Inferior parietal cortex (tissue), 1 donor: ENCODE data around the gene TSACC.
A peak's percentile ranks its signal among the peaks of the same experiment; 100 is the strongest.
"Not testable (repeated sequence)": the region's sequence is repeated elsewhere in the genome, so short reads cannot be mapped to it uniquely, and the experiment has no call there.

Experiments
- DNase-seq: peaks from one replicate; pipeline ENCODE4 v3.0.0-alpha.2; 2016; ENCODE audit errors: extremely low spot score

The TSACC gene

GRCh38 chr1:156346035-156346434 is 7.7 kb downstream of the TSACC start:
- DNase-seq, result not testable (repeated sequence)

DNA sequence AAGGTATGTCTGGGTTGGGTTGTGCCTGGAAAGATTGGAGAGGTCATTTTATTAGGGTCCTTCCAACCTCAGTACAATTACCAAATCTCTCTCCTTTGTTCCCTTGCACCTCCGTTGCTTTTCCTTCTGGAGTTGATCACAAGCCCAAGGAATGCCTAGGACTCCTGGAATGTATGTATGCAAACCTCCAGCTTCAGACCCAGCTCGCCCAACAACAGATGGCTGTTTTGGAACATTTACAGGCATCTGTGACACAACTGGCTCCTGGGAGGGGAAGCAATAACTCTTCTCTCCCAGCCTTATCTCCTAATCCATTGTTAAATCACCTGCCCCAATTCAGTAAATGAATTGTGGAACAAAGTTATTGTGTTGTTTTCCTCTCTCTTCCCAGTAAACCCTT is 8.3 kb downstream of the TSACC start:
- DNase-seq, result no peak

GRCh38 chr1:156347331-156347730 is 9.0 kb downstream of the TSACC start:
- no peak for DNase-seq

DNA sequence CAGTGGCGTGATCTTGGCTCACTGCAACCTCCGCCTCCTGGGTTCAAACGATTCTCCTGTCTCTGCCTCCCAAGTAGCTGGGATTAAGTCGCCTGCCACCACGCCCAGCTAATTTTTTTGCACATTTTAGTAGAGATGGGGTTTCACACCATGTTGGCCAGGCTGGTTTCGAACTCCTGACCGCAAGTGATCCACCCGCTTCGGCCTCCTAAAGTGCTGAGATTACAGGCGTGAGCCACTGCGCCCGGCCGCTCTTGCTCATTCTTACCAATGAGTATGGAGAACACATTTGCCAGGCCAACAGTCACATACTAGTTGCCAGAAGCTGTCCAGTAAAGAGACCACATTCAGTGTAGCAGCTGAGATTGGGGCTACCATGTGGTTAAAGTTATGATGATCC is 14.2 kb downstream of the TSACC start:
- DNase-seq, result not testable (repeated sequence)

DNA sequence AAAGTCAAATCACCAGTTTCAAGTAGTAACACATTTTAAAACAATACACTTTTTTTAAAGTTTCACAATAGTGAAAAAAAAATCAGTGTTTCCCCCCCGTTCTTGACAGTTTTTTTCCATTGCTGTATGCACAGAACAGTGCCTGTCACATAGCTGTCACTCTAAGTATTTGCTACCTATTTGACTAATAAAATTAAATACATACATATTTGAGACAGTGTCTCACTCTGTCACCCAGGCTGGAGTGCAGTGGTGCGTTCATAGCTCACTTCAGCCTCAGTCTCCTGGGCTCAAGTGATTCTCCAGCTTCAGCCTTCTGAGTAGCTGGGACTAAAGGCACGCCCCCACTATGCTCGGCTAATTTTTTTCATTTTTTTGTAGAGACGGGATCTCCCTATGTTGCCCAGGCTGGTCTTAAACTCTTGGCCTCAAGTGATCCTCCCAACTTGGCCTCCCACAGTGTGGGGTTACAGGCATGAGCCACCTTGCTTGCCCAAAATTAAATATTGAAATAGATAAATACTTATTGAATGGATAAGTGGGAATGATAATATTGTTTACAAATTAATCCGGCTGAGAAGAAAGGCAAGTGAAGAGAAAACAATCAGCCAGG is 18.0 kb downstream of the TSACC start:
- no peak for DNase-seq

- DNase-seq, result peak; percentile 17
These were observed 18.7 kb downstream of the TSACC start for GRCh38 chr1:156356875-156357534.

DNA sequence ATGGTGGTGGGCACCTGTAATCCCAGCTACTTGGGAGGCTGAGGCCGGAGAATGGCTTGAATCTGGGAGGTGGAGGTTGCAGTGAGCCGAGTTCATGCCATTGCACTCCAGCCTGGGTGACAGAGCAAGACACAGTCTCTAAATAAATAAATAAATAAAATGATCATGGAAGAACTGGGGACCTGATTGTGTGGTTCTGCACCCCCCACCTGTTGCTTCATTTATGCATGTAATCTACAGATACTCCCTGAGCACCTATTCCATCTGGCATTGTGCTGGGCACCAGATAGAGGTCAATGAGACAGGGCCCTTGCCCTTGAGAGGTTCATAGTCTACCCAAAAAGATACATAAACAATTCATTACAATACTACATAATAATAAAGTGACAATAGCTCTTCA is 19.7 kb downstream of the TSACC start:
- no peak for DNase-seq

DNA sequence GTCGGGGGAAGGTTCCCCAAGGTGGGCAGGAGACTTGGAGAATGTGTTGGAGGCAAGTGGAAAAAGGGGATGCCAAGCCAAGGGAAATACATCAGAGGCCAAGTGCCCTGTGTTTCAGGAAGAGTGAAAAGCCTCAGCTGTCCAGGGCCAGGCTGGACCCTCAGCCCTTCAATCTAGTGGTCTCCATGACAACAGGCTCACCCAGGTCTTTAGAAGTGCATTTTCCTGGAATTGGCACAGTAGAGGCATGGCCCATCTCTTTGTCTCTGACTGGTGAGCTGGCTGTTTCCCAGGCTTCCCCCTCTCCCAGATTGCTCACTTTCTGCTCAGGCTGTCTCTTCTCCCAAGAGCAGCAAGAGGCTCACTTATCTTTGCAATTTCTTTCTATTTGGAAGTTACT is 20.3 kb downstream of the TSACC start:
- DNase-seq, result no peak

DNA sequence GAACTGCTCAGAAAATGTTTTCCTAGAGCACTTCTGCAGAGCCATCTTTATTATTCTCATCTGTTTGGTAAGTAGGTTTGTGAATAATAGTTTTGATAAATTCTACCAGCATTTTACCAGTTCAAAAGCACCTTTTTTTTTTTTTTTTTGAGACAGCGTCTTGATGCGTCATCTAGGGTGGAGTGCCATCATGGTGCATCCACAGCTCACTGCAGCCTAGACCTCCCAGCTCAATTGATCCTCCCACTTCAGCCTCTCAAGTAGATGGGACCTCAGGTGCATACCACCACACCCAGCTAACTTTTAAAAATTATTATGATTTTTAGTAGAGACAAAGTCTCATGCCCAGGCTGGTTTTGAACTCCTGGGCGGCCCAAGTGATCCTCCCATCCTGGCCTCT is 20.9 kb downstream of the TSACC start:
- no peak for DNase-seq

DNA sequence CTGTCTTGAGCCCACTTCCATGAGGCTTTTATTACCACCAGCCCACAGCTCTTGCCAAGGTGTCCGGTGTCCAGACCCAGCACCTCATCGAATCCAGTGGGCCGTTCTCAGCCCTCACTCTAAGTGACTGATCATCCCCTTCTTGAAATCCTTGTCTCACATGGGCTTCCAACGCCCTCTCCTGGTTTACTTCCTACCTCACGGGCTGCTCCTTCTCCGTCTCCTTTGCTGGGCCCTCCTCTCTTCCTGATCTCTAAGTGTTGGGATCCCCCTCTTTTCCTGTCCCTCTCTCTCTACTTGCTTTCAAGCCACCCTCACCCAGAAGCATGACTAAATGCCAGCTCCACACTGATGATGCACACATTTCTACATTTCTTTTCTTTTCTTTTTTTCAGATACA is 21.6 kb downstream of the TSACC start:
- DNase-seq, result no peak

- no peak for DNase-seq
These were observed 22.2 kb downstream of the TSACC start for GRCh38 chr1:156360534-156360933.

- no peak for DNase-seq
These were observed 27.4 kb downstream of the TSACC start for GRCh38 chr1:156365754-156366153.

DNA sequence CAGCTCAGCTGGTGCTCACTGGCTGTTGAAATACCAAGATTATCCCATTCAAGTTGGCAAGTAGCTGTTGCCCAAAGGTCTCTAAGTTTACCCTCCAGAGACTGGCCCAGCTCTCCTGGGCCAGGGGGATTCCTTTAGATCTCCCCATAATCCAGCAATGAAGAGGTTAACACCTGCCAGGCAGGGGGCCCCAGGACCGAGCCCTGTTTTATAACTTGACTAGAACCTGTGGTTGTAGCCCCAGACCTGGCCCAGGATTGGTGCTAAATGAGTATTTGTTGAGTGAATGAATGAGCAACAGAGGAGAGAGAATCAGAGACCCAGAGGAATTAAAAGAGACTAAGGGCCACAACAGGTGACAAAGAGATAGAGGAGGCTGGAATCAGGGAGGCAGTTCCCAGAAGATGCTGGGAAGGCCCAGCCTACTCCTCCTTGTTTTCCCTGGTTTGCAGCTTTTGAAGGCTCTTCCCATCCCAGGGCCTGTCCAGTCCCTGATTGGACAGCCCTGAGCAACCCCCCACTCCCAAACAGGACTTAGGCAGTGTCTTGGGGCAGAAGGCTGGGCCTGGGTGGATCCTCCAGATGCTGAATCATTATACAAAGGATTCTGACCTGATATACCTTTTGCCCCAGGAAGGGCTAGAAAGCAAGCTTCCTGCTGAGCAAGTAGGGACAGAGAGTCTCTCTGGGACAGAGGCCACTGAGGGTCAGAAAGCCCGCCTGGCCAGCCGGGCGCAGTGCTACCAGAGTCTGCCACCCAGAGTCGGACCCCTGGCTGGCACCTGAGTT is 28.2 kb downstream of the TSACC start:
- DNase-seq, result no peak

DNA sequence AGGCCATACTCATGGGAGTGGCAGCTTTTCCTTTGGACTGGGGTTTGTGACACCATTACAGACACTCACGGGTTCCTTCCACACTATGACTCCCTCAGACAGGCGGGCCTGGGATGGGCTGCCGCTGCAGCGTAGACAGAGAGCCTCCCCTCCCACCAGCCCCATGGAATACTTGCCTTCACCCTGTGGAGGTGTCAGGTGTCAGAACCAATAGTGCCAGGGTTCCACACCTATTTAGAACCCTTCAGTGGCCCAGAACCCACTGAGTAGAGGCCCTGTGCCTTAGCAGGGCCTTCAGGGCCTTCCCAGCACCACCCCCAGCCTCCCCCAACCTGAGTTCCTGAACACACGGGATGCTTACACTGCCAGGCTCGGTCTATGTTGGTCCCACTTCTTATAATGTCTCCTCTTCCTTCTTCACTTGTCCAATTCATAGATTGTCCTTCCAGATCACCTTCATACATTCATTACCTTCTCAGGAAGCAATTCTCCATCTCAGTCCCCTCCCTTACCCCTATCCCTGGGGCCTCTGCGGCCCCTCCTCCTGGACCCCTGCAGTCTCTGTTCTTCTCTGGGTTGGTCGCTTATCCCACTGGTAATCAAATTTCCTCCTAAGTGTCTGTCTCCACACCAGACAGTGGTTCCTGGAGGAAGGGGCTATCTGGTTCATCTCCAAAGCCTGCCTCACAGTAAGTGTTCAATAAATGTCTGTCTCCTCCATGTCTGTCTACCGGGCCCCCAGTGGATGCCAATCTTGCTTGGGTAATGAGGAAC is 29.2 kb downstream of the TSACC start:
- DNase-seq, result no peak

DNA sequence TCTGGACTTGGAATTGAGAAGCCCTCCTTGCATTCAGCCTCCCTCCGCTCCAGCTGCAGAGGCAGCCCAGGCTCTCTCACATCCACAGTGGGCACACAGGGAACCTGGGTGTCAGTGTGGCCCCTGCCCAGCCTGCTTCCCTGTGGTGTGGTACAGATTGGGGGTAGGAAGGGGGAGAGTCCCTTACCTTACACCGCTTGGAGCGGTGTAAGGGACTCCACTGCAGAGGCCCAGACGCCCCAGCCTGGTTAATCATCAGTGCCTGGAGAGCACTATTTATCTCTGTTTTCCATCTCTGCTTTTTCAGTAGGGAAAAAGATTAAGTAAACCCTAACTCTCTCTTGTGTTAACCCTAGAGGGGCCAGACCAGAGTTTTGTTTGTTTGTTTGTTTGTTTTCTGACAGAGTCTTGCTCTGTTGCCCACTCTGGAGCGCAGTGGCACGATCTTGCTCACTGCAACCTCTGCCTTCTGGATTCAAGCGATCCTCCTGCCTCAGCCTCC is 29.9 kb downstream of the TSACC start:
- no peak for DNase-seq

GRCh38 chr1:156368889-156369684 is 30.8 kb downstream of the TSACC start, which contains the start of gene RHBG:
RHBG (plus strand) TSS chr1:156369211; CDS start chr1:156369250, 39 bp downstream.
- DNase-seq, result no peak

- DNase-seq, result not testable (repeated sequence)
These were observed 31.5 kb downstream of the TSACC start for GRCh38 chr1:156369685-156370286.

DNA sequence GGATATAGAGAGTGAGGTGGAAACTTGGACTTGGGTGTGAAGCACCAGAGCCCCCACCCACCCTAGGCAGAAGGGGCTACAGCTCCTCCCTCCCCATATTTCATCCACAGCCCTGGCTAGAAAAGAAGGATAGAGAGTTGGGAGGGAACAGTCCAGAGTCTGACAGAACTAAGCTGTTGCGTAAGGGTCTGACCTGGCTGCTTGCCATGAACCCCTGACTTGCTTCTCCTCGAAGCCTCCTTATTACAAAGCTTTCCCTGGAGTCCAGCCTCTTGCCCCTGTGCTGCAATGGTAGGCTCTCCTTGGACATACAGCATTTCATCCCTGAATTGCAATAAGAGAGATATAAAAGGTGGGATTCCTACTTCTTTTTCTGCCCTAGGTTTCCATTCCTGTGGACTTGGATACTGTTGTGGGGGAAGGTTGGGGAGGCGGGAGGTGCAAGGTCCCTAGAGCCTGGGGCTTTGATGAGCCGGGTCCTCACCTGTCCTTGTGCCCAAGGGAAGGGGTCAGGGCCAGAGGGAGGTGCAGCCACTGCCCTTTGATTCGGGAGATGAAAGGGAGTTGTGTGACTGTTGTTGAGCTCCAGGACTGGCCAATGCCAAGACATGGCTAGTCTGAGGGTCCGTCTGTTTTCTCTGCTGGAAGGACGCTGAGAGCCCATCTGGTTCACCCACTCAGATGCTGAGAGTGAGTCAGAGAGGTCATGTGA is 33.4 kb downstream of the TSACC start:
- no peak for DNase-seq

GRCh38 chr1:156372265-156372586 is 33.9 kb downstream of the TSACC start:
- DNase-seq, result no peak

GRCh38 chr1:156372876-156373275 is 34.5 kb downstream of the TSACC start:
- DNase-seq, result no peak
